Stimulated activated CD4-positive, alpha-beta T cell treated with anti-CD3 and anti-CD28 coated beads, Interleukin-2, amount 100 ng/mL, for 48 hours (primary cell): ENCODE results near the gene NACA.
"Not testable (repeated sequence)": the region's sequence is repeated elsewhere in the genome, so short reads cannot be mapped to it uniquely, and the experiment has no call there.

Experiments used
- DNase-seq, 2 donors: peaks; one replicate each; pipeline ENCODE4 v3.0.0-alpha.2; 2020

NACA gene

GRCh38 chr12:56723889-56724700 lies 1.0 kb downstream of the NACA start:
- no peak for DNase-seq

GRCh38 chr12:56723352-56723751 lies 1.7 kb downstream of the NACA start:
- no peak for DNase-seq

GRCh38 chr12:56722832-56723231 lies 2.3 kb downstream of the NACA start:
- DNase-seq: no peak

GRCh38 chr12:56721721-56722120 lies 3.4 kb downstream of the NACA start:
- no peak for DNase-seq

GRCh38 chr12:56721216-56721615 lies 3.9 kb downstream of the NACA start:
- no peak for DNase-seq

GRCh38 chr12:56720731-56721151 lies 4.4 kb downstream of the NACA start:
- no peak for DNase-seq

GRCh38 chr12:56719056-56719455 lies 6.0 kb downstream of the NACA start:
- DNase-seq: no peak

- no peak for DNase-seq
Measured at GRCh38 chr12:56718636-56719035, 6.5 kb downstream of the NACA start.

GRCh38 chr12:56718149-56718548 lies 7.0 kb downstream of the NACA start:
- DNase-seq: no peak

- DNase-seq: no peak
Measured at GRCh38 chr12:56716933-56717880, 7.9 kb downstream of the NACA start.

- DNase-seq: no peak
Measured at GRCh38 chr12:56716458-56716857, 8.6 kb downstream of the NACA start.

GRCh38 chr12:56715798-56716197 lies 9.3 kb downstream of the NACA start:
- no peak for DNase-seq

- DNase-seq: no peak
Measured at GRCh38 chr12:56714431-56714929, 10.6 kb downstream of the NACA start.

GRCh38 chr12:56713345-56713744 lies 11.8 kb downstream of the NACA start:
- no peak for DNase-seq

- DNase-seq: no peak
Measured at GRCh38 chr12:56709759-56710376, 15.2 kb downstream of the NACA start.

- DNase-seq: not testable (repeated sequence)
Measured at GRCh38 chr12:56704522-56704921, 20.6 kb downstream of the NACA start.

GRCh38 chr12:56699020-56699661 lies 26.0 kb downstream of the NACA start:
- DNase-seq: no peak

- DNase-seq: no peak
Measured at GRCh38 chr12:56695327-56696101, 29.6 kb downstream of the NACA start.

- no peak for DNase-seq
Measured at GRCh38 chr12:56694161-56694560, 30.9 kb downstream of the NACA start.

GRCh38 chr12:56688846-56689109 lies 36.3 kb downstream of the NACA start:
- no peak for DNase-seq

GRCh38 chr12:56688129-56688845 lies 36.8 kb downstream of the NACA start, which contains the start of gene PTGES3:
TSS of gene PTGES3 (minus strand) at chr12:56688284. CDS start at chr12:56687999, 285 bp downstream.
- DNase-seq: peak; percentile 98
